GM08714 (cell line): ENCODE results near the gene RSAD1.

Experiments
- H3K4me3 ChIP-seq: fragments of 200-500 bp; sonication (Bioruptor generic); 2 replicates; pipeline ENCODE4 v1.5.1; 2014; ENCODE audit warnings: mild to moderate bottlenecking, low read length, inconsistent platforms
- ZNF274 ChIP-seq: IDR thresholded peaks from 2 replicates; pipeline ENCODE4 v1.6.1; 2012; ENCODE audit warnings: mild to moderate bottlenecking, low read depth, low read length

RSAD1 gene

DNA sequence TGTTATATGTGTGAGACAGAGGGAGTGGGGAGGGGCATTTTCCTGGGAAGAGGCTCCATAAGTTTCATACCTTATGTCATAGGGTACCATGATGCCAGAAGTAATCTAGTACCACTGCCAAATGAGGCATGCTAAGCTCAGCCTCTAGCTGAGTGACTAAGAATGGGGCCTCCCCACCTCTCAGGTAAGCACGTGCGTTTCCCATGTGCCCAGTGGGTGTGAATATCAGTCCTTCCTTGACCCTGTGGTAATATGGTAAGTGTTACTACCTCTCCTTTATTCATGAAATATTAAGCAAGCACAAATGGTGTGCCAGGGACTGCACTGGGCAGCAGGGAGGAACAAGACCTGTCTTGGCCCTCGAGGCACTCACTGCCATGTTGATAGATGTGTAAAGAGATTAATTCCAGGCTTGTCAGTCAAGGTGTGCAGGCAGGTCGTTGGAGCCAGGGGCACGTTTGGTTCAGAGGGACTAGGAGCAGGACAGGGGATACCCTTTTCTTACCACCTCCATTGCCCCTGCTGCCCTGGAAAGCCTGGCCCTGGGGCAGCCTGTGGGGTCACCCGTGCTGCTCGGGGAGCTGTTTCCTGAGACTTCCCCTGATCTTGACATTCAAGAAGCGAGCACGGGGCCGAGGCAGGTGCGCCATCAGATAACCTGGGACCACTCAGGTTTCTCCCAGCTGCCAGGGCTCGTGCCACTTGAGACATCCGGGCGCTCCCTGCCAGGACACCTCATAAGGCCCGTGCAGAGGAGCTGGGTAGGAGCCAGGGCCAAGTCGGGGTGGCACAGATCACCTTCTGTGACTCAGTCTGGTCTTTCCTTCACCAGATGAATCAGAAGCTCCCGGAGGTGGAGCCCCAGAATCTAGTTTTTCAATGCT, 8.8 kb downstream of the RSAD1 start:
- H3K4me3 ChIP-seq: no peak overlapping the region
- TF ChIP-seq ZNF274: no peak

DNA sequence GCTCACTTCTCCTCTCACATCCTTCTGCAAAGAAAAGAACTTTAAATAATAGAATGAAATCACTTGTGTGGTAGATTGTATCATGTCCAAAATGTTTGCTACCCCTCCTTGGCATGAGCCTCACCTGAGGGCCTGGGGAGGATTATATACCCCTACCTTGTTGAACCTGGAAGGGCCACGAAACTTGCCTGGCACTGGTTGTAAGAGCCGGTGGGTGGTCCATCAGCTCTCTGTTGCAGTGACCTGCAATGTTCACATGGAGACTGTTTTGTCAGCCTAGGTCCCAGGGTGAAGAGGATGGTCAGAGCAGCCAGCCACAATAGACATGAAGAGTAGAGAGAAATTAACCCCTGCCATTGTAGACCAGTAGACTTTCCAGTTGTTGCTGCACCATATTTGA, 10.2 kb downstream of the RSAD1 start:
- no peak for TF ChIP-seq ZNF274
- no peak overlapping the region for H3K4me3 ChIP-seq

DNA sequence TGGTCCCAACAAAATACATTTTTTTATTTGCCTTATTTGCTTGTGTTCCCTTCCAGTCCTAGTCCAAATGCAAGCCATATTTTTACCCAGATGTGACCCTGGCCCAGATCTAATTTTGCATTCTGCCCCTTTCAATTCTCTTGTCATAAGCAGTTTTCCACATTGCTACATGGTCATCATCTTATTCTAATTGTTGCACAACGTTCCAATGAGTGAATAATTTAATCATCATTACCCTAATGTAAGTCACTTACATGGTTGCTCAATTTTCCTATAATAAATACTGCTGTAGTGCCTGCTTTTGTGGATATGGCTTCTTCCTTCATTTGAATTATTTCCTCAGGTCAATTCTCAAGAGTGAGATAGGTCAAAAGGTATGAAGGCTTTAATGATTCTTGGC, 12.8 kb downstream of the RSAD1 start:
- TF ChIP-seq ZNF274: no peak
- no peak overlapping the region for H3K4me3 ChIP-seq

DNA sequence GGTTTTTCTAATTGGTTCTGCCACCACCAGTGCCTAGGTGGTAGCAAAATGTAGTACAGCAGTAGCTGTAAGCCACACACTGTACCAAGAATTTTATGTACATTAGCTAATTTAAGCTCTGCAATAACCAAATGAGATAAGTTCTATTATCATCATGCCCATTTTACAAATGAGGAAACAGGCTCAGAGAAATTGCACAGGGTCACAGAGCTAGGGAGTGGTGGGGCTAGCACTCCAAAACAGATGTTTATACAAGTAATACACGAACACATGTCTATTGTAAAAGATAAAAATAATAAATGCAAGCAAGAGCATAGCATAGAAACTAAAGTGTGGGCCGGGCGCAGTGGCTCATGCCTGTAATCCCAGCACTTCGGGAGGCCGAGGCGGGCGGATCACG, 13.6 kb downstream of the RSAD1 start:
- no peak for TF ChIP-seq ZNF274
- H3K4me3 ChIP-seq: no peak overlapping the region

DNA sequence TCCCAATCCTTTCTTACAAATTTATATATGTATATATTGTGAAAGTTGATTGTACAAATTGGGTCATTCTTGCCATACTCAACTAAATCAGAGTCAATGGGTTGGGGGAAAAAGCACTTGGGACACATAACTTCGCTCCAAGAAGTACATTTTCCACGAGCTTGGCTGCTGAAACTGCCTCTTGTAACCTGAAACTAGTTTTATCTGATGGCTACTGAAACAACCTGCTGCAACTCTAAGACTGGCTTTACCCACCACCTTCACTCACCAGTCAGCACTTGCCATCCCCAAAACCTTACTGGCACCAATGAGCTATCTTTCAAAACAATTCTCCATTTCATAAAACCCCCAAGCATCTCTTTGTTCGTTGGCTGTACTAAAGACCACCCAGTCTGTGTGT, 15.1 kb downstream of the RSAD1 start:
- H3K4me3 ChIP-seq: no peak overlapping the region
- TF ChIP-seq ZNF274: no peak

DNA sequence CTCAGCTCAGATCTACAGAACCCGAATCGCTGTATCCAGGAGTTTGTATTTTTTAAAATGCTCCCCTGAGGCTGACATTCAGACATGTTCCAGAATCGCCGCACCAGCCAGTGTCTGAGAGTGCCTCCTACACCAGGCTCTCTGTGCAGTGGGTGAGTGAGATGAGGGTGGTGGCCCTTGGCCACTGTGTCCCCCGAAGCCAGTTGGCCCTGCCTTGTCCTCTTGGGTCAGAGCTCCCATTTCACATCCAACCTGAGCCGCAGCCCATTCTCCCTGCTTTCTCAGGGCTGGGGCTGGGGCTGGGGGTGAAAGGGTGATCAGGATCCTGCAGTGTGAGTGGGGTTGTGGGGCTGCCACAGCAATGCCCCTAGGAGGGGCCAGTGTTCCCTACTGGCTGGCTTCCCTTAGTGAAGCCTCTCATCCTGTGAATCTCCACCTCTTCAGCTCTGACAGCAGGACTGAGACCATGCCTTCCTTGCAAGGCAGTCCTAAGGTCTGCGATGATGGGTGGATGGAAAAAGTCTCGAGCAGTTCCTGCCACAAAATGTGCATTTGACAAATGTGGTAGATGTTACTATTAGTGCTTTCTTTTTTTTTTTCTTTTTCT, 16.7 kb downstream of the RSAD1 start:
- no peak overlapping the region for H3K4me3 ChIP-seq
- no peak for TF ChIP-seq ZNF274

DNA sequence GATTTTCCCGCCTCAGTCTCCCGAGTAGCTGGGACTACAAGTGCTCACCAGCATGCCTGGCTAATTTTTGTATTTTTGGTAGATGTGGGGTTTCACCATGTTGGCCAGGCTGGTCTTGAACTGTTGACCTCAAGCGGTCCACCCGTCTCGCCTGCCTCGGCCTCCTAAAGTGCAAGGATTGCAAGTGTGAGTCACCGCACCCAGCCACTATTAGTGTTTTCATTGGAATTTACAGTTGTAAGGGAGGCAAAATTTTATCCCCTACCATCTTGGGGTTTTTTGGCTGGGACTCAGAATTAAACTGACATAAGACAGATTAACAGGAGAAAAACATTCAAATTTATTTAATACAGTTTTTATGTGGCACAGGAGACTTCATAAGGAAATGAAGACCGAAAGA, 17.3 kb downstream of the RSAD1 start:
- H3K4me3 ChIP-seq: no peak overlapping the region
- no peak for TF ChIP-seq ZNF274

DNA sequence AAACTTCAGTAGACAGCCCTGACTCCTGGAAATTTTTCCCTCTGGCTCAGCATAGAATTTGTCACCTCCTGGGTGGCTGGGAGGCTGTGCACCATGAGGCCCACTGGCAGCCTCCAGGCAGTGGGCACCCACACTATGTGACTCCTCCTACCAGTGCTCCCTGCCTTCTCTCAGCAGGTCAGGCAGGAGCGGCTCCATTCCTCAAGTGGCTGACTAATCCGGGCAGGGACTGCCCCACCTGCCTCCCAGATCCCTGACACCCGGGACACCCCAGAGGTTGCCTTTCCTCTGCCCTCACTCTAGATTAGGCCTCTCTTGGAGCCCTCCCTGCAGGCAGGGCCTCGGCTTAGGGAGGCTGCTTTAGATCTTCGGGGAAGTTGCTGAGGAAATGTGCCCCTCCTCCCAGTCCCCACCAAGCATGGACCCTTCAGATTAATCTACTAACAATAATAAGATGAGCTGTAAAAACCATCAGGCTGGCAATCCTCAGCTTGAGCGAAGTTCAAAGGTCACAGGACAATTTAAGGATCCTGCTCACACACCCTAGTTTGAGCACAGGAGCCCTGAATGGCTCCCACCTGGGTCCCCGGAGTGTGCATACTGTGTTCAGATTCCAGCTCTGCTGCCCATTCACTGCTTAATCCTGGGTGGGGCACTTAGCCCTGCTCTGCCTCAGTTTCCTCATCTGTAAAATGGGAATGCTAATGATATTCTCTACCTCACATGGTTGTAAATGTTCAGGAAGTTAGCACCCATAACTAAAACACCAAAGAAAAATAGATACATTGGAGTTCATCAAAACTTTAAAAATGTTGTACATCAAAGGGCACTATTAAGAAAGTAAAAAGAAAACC, 19.6 kb downstream of the RSAD1 start:
- no peak for TF ChIP-seq ZNF274
- H3K4me3 ChIP-seq: no peak overlapping the region

DNA sequence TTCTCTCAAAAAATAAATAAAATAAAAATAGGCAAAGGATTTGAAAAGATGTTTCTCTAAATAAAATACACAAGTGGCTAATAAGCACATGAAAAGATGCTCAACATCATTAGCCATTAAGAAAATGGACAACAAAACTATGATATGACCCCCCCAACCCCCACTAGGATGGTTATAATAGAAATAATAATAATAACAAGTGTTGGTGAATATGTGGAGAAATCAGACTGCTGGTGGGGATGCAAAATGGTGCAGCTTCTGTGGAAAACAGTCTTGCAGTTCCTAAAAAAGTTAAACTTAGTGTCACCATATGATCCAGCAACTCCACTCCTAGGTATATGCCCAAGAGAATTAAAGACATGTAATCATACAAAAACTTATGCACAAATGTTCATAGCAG, 20.6 kb downstream of the RSAD1 start:
- H3K4me3 ChIP-seq: no peak overlapping the region
- no peak for TF ChIP-seq ZNF274

DNA sequence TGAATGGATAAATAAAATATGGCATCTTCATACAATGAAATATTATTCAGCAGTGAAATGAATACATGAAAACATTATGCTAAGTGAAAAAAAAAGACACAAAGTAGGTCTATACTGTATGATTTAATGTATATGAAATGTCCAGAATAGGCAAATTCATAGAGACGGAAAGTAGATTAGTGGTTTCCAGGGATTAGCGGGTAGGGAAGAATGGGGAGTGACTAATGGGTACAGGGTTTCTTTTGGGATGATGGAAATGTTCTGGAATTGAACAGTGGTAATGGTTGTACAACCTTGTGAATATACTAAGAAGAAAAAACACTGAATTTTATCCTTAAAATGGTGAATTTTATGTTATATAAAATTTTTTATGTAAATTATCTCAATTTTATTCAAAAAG, 21.1 kb downstream of the RSAD1 start:
- no peak overlapping the region for H3K4me3 ChIP-seq
- no peak for TF ChIP-seq ZNF274

DNA sequence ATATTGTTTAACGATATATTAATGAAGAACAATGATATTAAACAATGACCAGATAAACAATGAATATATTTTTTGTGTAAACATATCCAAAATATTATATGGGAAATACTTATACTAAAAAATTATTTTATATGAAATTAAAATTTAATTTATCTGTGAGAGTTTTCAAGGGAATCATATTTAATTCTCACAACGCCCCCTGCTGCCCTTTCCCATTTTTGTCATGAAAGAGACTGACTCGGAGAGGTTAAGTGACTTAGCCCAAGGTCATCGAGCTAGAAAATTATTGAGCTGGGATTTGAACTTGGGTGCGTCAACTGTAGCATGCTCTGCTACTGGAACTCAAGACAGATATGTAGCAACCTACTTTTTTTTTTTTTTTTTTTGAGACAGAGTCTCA, 22.4 kb downstream of the RSAD1 start:
- no peak overlapping the region for H3K4me3 ChIP-seq
- no peak for TF ChIP-seq ZNF274

DNA sequence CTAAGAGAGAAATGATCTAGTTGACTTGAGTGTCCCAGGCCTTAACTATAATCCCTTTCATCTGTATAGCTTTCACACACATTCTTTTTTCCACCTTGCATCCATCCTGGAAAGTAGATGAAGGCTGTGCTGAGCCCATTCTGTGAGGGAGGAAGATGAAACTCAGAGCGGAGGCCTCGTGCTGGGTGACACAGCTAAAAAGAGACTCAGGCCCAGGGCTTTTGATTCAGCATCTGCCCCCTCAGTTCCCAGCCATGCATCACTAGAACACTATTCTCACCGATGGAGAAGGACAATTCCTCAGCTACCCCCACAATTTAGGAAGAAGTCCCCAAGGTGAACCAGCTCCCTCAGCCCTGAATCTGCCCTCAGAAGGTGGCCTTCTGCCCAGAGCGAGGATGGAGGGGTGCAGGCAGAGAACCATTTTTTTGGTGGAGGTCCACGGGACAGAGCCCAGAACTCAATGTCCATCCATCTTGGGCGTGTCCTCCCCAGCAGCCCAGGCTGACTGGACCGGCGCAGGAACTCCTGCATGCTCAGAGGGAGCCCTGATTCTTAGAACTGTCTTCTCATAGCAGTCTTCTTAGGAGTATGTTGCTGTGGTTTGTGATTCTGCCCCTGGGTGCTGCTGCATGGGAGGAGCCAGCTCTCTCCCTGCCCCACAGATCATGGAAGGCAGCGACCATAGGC, 23.8 kb downstream of the RSAD1 start:
- H3K4me3 ChIP-seq: no peak overlapping the region
- no peak for TF ChIP-seq ZNF274

DNA sequence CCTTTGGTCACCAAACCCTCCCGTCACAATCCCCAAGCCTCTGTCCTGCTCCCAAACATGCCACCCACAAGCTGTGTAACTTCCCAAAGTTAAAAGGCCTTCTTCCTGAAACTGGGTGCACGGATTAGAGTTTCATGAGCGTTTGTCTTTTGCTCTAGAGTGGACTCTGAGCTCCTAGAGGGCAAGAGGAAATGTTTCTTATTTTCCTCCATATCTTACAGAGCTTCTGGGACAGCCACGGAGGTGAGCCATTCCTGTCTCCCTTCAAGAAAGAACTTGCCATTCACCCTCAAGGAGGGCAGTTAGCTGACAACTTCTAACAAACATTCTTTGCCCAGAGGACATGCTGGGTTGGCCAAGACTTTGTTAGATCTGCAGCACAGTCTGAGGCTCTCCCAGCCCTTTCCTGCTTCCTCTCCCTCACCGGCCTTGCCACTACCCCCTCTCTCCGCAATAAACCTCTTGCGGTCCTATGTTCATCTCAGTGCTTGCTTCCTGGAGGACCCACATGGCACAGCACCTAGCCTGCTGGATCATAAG, 27.0 kb downstream of the RSAD1 start:
- no peak overlapping the region for H3K4me3 ChIP-seq
- TF ChIP-seq ZNF274: no peak

DNA sequence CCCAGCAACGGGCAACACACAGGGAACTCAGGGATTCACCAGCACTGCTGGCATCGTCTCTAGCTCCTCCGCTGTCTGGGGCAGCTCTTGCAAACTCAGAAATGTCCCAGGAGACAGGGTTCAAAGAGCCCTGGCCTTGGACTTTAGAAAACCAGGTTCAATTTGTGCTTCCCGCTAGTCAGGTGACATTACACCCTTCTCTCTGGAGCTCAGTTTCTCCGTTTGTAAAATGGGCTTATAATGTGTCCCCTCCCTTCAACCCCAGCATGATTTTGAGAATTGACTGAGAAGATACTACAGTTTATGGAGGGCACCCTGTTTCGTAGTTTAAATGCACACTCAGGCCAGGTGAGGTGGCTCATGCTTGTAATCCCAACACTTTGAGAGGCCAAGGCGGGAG, 27.6 kb downstream of the RSAD1 start:
- TF ChIP-seq ZNF274: no peak
- no peak overlapping the region for H3K4me3 ChIP-seq
